SU-DHL-6 (cell line): ENCODE data around the gene SERTAD3.

Experiments used
- EZH2phosphoT487 ChIP-seq: fragments of 200-600 bp; sonication (generic), shearing (Covaris generic); conservative IDR thresholded peaks from 2 replicates; pipeline ENCODE4 v1.6.1; 2018; ENCODE audit warnings: mild to moderate bottlenecking, antibody characterized with exemption, low read length, moderate library complexity, mixed read lengths
- TF ChIP-seq, protein P1 (sequence below): fragments of 200-600 bp; sonication (generic); IDR thresholded peaks from one replicate; pipeline ENCODE4 v1.5.1; 2017; ENCODE audit warnings: antibody characterized with exemption, mild to moderate bottlenecking, low read length, moderate library complexity; ENCODE audit not compliant: insufficient read depth, poor library complexity, severe bottlenecking

GRCh38 chr19:40400559-40400958, 43.6 kb downstream of the SERTAD3 start:
- TF ChIP-seq, protein P1, sequence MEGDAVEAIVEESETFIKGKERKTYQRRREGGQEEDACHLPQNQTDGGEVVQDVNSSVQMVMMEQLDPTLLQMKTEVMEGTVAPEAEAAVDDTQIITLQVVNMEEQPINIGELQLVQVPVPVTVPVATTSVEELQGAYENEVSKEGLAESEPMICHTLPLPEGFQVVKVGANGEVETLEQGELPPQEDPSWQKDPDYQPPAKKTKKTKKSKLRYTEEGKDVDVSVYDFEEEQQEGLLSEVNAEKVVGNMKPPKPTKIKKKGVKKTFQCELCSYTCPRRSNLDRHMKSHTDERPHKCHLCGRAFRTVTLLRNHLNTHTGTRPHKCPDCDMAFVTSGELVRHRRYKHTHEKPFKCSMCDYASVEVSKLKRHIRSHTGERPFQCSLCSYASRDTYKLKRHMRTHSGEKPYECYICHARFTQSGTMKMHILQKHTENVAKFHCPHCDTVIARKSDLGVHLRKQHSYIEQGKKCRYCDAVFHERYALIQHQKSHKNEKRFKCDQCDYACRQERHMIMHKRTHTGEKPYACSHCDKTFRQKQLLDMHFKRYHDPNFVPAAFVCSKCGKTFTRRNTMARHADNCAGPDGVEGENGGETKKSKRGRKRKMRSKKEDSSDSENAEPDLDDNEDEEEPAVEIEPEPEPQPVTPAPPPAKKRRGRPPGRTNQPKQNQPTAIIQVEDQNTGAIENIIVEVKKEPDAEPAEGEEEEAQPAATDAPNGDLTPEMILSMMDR: no peak
- no peak for TF ChIP-seq EZH2phosphoT487
